ENCODE results near the gene SHFL. TPM values are rescaled to one million over a fixed set of nuclear protein-coding genes. Genes with fewer than 3 reads are reported as not detected.

SHFL gene
- total RNA-seq, 4 donors from 2014 or later = 2.2 to 11.2 (median 2.8) TPM

DNA sequence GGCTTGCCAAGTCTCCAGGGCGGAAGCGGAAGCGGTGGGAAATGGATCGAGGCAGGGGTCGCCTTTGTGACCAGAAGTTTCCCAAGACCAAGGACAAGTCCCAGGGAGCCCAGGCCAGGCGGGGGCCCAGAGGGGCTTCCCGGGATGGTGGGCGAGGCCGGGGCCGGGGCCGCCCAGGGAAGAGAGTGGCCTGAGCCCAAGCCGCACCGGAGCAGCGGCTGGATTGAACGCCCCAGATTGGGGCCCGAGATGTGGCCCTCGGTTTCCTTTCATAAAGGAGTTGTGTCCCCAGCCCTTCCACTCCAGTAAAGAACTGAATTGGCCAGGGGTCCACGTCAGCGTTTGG, 24.8 kb downstream of the SHFL start:
- ATAC-seq (no peak), DNase-seq (no peak)
- no peak overlapping the region for H3K27ac ChIP-seq
- intact Hi-C loops (cut with DNase I; ENCODE audit: low total_unique reads) (loop anchor here (10.0 kb wide), 3 partner anchors 84 to 274 kb away; partner anchors contain the start of genes DNMT1, ICAM3, RAVER1 and TYK2), in situ Hi-C loops (cut with MboI; ENCODE audit: low sequenced_read_pairs in 4 of 4) (no loop called here)
- H3K4me3 ChIP-seq = no peak overlapping the region
- H3K4me1 ChIP-seq = peaks cover 7 to 19% of the 10 kb centered on the region in 2 donors
- no peak for TF ChIP-seq POLR2A (IDR thresholded peaks at IDR 0.05)
- TF ChIP-seq, protein P1, sequence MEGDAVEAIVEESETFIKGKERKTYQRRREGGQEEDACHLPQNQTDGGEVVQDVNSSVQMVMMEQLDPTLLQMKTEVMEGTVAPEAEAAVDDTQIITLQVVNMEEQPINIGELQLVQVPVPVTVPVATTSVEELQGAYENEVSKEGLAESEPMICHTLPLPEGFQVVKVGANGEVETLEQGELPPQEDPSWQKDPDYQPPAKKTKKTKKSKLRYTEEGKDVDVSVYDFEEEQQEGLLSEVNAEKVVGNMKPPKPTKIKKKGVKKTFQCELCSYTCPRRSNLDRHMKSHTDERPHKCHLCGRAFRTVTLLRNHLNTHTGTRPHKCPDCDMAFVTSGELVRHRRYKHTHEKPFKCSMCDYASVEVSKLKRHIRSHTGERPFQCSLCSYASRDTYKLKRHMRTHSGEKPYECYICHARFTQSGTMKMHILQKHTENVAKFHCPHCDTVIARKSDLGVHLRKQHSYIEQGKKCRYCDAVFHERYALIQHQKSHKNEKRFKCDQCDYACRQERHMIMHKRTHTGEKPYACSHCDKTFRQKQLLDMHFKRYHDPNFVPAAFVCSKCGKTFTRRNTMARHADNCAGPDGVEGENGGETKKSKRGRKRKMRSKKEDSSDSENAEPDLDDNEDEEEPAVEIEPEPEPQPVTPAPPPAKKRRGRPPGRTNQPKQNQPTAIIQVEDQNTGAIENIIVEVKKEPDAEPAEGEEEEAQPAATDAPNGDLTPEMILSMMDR (IDR thresholded peaks at IDR 0.05 in 4 of 5, conservative IDR thresholded peaks at IDR 0.05 in 1 of 5) = no peak
- H3K27me3 ChIP-seq = no peaks in the 10 kb centered on the region
- no peaks in the 10 kb centered on the region for H3K9me3 ChIP-seq
- H3K36me3 ChIP-seq = peaks cover 0 to 61% of the 10 kb centered on the region in 2 donors

- no peaks in the 10 kb centered on the region for H3K27me3 ChIP-seq
- H3K9me3 ChIP-seq = no peaks in the 10 kb centered on the region
- DNase-seq = no peak
- TF ChIP-seq, protein P1 (IDR thresholded peaks at IDR 0.05 in 4 of 5, conservative IDR thresholded peaks at IDR 0.05 in 1 of 5) = no peak
- TF ChIP-seq POLR2A (IDR thresholded peaks at IDR 0.05) = no peak
- H3K4me3 ChIP-seq = no peak within 1 kb of the TSS
- H3K4me1 ChIP-seq = peaks cover 9 to 22% of the 10 kb centered on the region in 2 donors
- in situ Hi-C loops (cut with MboI; ENCODE audit: low sequenced_read_pairs in 4 of 4) = no loop called here
- peaks cover 0 to 65% of the 10 kb centered on the region in 2 donors for H3K36me3 ChIP-seq
- peak within 1 kb of the TSS in 1 of 4 donors; percentile 27 for H3K27ac ChIP-seq
- intact Hi-C loops (cut with DNase I; ENCODE audit: low total_unique reads) = loop anchor here (10.0 kb wide), 3 partner anchors 83 to 273 kb away; partner anchors contain the start of genes DNMT1, ICAM3, RAVER1 and TYK2
- no peak for ATAC-seq
These were observed 25.3 kb downstream of the SHFL start, which contains the start of gene P2RY11 for GRCh38 chr19:10111405-10111811. Gene P2RY11, plus strand, starts transcription at chr19:10111693. Its CDS starts 29 bp downstream, at chr19:10111722.

GRCh38 chr19:10112037-10112761, 26.1 kb downstream of the SHFL start:
- H3K9me3 ChIP-seq = no peaks in the 10 kb centered on the region
- H3K4me3 ChIP-seq = no peak overlapping the region
- peak overlapping the region in 1 of 4 donors; percentile 27 for H3K27ac ChIP-seq
- H3K4me1 ChIP-seq = peaks cover 5 to 15% of the 10 kb centered on the region in 2 donors
- DNase-seq (no peak), ATAC-seq (no peak)
- in situ Hi-C loops (cut with MboI; ENCODE audit: low sequenced_read_pairs in 4 of 4) = no loop called here
- no peak for TF ChIP-seq POLR2A (IDR thresholded peaks at IDR 0.05)
- TF ChIP-seq, protein P1 (IDR thresholded peaks at IDR 0.05 in 4 of 5, conservative IDR thresholded peaks at IDR 0.05 in 1 of 5) = no peak
- H3K27me3 ChIP-seq = no peaks in the 10 kb centered on the region
- peaks cover 0 to 73% of the 10 kb centered on the region in 2 donors for H3K36me3 ChIP-seq
- intact Hi-C loops (cut with DNase I; ENCODE audit: low total_unique reads) = loop anchor here (10.0 kb wide), 3 partner anchors 83 to 273 kb away; partner anchors contain the start of genes DNMT1, ICAM3, RAVER1 and TYK2

- H3K4me1 ChIP-seq = peaks cover 4 to 17% of the 10 kb centered on the region in 2 donors
- in situ Hi-C loops (cut with MboI; ENCODE audit: low sequenced_read_pairs in 4 of 4) = no loop called here
- no peak for ATAC-seq
- H3K27ac ChIP-seq = peak overlapping the region in 1 of 4 donors; percentile 27
- H3K27me3 ChIP-seq = no peaks in the 10 kb centered on the region
- TF ChIP-seq, protein P1 (IDR thresholded peaks at IDR 0.05 in 4 of 5, conservative IDR thresholded peaks at IDR 0.05 in 1 of 5) = peak in 4 of 5 experiments; percentile 27 to 54 (median 38)
- no peak for TF ChIP-seq POLR2A (IDR thresholded peaks at IDR 0.05)
- H3K9me3 ChIP-seq = no peaks in the 10 kb centered on the region
- H3K36me3 ChIP-seq = peaks cover 0 to 74% of the 10 kb centered on the region in 2 donors
- no peak for DNase-seq
- H3K4me3 ChIP-seq = no peak overlapping the region
- intact Hi-C loops (cut with DNase I; ENCODE audit: low total_unique reads) = loop anchor here (10.0 kb wide), 3 partner anchors 82 to 272 kb away; partner anchors contain the start of genes DNMT1, ICAM3, RAVER1 and TYK2
These were observed 26.9 kb downstream of the SHFL start for GRCh38 chr19:10112895-10113591.

Data from gastrocnemius medialis (tissue), 4 donors.